Natural killer cell (primary cell): ENCODE data around the gene HIP1R. TPM values are rescaled to one million over a fixed set of nuclear protein-coding genes. Genes with fewer than 3 reads are reported as not detected.
A peak's percentile ranks its signal among the peaks of the same experiment; 100 is the strongest.

Source experiments
- ATAC-seq, 3 donors: fragments of 150-1000 bp in 2 of 3; fragments of 200-7000 bp in 1 of 3; cut with Tn5 transposase; 1 replicate in 1 of 3; 2 replicates in 2 of 3; pipeline ENCODE4 v1.10.0; 2021; ENCODE audit warnings: mild to moderate bottlenecking in 2 of 3, moderate library complexity in 2 of 3
- DNase-seq, 2 donors: peaks; one replicate each; pipeline versions ENCODE4 v3.0.0 to v3.0.0-alpha.2; 2013 to 2021; ENCODE audit warnings: mixed read lengths in 1 of 2
- H3K27ac ChIP-seq: one replicate; pipeline ENCODE4 v1.5.1; 2013; ENCODE audit warnings: mild to moderate bottlenecking, low read length
- H3K27me3 ChIP-seq: one replicate; pipeline ENCODE4 v1.6.1; 2013; ENCODE audit warnings: low read length; ENCODE audit not compliant: control insufficient read depth, insufficient read depth
- H3K36me3 ChIP-seq: one replicate; pipeline ENCODE4 v1.6.1; 2013; ENCODE audit warnings: low read length; ENCODE audit not compliant: control insufficient read depth, insufficient read depth
- H3K4me1 ChIP-seq: one replicate; pipeline ENCODE4 v1.6.1; 2013; ENCODE audit warnings: low read length; ENCODE audit not compliant: control insufficient read depth, insufficient read depth
- H3K4me3 ChIP-seq: one replicate; pipeline ENCODE4 v1.5.1; 2013; ENCODE audit warnings: low read length
- H3K9me3 ChIP-seq: one replicate; pipeline ENCODE4 v1.6.1; 2013; ENCODE audit warnings: low read length; ENCODE audit not compliant: control insufficient read depth, insufficient read depth
- H3K27ac Mint-ChIP-seq, 2 donors: one replicate each; pipeline ENCODE4 v1.8.0; 2022; ENCODE audit warnings: mild to moderate bottlenecking in 2 of 2, mixed read lengths in 2 of 2, moderate library complexity in 1 of 2
- H3K27me3 Mint-ChIP-seq, 2 donors: one replicate each; pipeline ENCODE4 v1.8.0; 2022; ENCODE audit warnings: low read depth in 2 of 2, mixed read lengths in 2 of 2
- H3K36me3 Mint-ChIP-seq: one replicate; pipeline ENCODE4 v1.8.0; 2022; ENCODE audit warnings: mixed read lengths
- H3K4me1 Mint-ChIP-seq, 2 donors: one replicate each; pipeline ENCODE4 v1.8.0; 2022; ENCODE audit warnings: mixed read lengths in 2 of 2
- H3K4me3 Mint-ChIP-seq: one replicate; pipeline ENCODE4 v1.8.0; 2022; ENCODE audit warnings: mild to moderate bottlenecking, moderate library complexity, mixed read lengths
- H3K9me3 Mint-ChIP-seq, 2 donors: one replicate each; pipeline ENCODE4 v1.8.0; 2022; ENCODE audit warnings: mixed read lengths in 2 of 2
- CTCF ChIP-seq: fragments of 200-600 bp; IDR thresholded peaks from one replicate; pipeline ENCODE4 v1.8.0; 2022; ENCODE audit warnings: antibody characterized with exemption
- WGBS: methylation state at CpG from one replicate; pipeline ENCODE4 v1.1.7; 2013; ENCODE audit warnings: missing lambda C conversion rate; ENCODE audit not compliant: insufficient coverage; 5-methylcytosine and 5-hydroxymethylcytosine counted together
- intact Hi-C: fragments of 100-400 bp; cut with micrococcal nuclease; formaldehyde crosslinking; loops from one replicate; pipeline ENCODE4 v1.14.2; 2022
- total RNA-seq, 4 donors: library from RNA; stranded (reverse); fragments of 120-200 nt in 1 of 4; gene quantifications; one replicate each; pipeline versions ENCODE4 v1.2.3 to v1.2.4, GENCODE V29; 2013 to 2022

HIP1R gene
- total RNA-seq, 3 donors from 2014 or later (not counting 1 experiment from before 2014, with no cell fraction given) = 78.6 to 93.1 (median 85.5) TPM

DNA sequence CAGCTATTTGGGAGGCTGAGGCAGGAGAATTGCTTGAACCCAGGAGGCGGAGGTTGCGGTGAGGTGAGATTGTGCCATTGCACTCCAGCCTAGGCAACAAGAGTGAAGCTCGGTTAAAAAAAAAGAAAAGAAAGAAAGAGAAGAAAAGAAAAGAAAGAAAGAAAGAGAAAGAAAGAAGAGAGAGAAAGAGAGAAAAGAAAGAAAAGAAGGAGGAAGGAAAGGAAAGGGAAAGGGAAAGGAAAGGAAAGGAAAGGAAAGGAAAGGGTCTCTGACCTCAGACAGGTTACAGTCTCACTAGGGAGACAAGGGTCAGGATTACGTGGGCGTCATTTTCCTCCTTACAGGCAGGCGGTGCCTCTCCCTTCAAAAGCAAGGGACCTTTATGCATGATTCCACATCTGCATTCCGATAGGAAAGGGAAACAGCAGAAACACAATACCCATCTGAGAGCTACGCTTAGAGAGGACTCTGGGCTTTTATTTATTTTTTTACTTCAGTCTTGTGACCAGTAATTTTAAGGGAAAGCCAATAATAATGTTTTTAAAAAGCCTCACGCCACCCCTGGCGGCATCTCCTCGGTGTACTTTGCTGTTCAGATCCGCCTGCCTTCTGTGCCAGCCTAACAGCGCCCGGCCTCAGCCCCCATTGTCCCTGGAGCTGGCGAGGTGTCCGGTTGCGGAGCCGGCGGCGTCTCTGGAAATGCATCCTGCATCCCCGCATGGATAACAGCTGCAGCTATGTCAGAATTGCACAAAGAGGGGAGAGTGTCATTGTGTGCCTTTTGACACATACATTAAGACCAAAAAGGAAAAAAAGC lies 945 bp upstream of the HIP1R start:
- H3K9me3 ChIP-seq = no peaks in the 10 kb centered on the region
- H3K27me3 Mint-ChIP-seq = no peaks in the 10 kb centered on the region
- peak in 1 of 2 donors; percentile 56 for DNase-seq
- WGBS = 20% methylated on average over 20 of the region's 21 CpGs
- H3K36me3 ChIP-seq = no peaks in the 10 kb centered on the region
- peaks cover 45 to 46% of the 10 kb centered on the region in 2 donors for H3K4me1 Mint-ChIP-seq
- H3K4me3 ChIP-seq = peak overlapping the region; percentile 21
- no peaks in the 10 kb centered on the region for H3K36me3 Mint-ChIP-seq
- intact Hi-C loops = no loop called here
- H3K27ac Mint-ChIP-seq = peak overlapping the region; percentile 84 to 89
- ATAC-seq = peak in 2 of 3 donors; percentile 3 to 21
- TF ChIP-seq CTCF = no peak
- H3K27ac ChIP-seq = no peak overlapping the region
- H3K4me1 ChIP-seq = peaks cover 19% of the 10 kb centered on the region
- peak overlapping the region; percentile 96 for H3K4me3 Mint-ChIP-seq
- H3K27me3 ChIP-seq = no peaks in the 10 kb centered on the region
- H3K9me3 Mint-ChIP-seq = no peaks in the 10 kb centered on the region

GRCh38 chr12:122835750-122836026 lies 431 bp downstream of the HIP1R start:
- Histone ChIP-seq H3K36me3 (no peaks in the 10 kb centered on the region), H3K27ac (no peak overlapping the region), H3K4me1 (peaks cover 19% of the 10 kb centered on the region), H3K27me3 (no peaks in the 10 kb centered on the region), H3K9me3 (no peaks in the 10 kb centered on the region), H3K4me3 (peak overlapping the region; percentile 71)
- Mint-ChIP-seq H3K9me3 (no peaks in the 10 kb centered on the region), H3K36me3 (no peaks in the 10 kb centered on the region), H3K27me3 (no peaks in the 10 kb centered on the region), H3K27ac (peak overlapping the region in 1 of 2 donors; percentile 93), H3K4me3 (peak overlapping the region; percentile 97), H3K4me1 (peaks cover 50 to 52% of the 10 kb centered on the region in 2 donors)
- intact Hi-C loops = loop anchor here (5.0 kb wide), 1 partner anchor 43 kb away; no protein-coding TSS in a partner anchor
- TF ChIP-seq CTCF = no peak
- peak; percentile 26 to 45 (median 28) for ATAC-seq
- DNase-seq = peak in 1 of 2 donors; percentile 54
- WGBS = 0% methylated on average over 43 of the region's 43 CpGs

DNA sequence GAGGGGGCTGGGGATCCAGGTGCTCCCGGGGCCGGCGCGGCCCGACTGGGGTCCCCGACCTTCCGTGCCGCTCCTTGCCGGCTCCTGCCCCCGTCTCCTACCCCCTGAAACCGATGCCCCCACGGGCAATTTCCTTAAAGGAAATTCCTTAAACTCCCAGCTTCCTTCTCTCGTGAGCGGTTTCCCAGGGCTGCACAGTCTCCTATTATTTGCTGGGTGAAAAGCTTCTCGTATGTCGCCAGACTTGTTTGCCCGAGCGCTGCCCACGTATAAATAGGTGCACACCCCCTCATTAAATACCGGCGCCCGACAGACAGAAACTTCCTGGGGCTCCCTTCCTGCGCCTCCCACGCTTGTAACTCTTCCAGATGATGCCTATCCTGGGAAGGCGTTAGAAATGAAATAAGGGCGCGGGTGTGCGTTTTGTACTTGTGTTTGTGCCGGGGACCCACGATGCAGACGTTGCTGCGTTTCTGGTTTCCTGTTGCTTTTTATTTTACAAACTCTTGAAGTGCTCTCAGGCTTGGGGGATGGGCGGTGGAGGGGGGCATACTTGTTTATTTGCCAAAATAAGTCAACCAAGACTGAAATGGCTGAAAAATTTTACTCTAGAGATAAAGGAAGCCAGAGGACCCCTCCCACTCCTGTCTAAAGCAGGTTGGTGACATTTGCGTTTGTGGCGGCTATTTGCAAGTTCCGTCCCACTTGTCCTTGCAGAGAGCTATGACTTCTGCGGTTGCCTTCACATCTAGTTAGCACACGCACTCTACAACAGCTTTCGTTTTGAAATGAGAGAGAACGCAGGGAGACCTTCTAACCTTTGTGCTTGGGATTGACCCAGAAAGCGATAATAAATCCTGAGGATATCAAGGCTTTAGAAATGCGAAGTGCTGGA lies 1.0 kb downstream of the HIP1R start:
- TF ChIP-seq CTCF = no peak
- intact Hi-C loops = loop anchor here (5.0 kb wide), 1 partner anchor 44 kb away; no protein-coding TSS in a partner anchor
- ATAC-seq (peak; percentile 70 to 80 (median 73)), DNase-seq (peak; percentile 32 to 76)
- H3K4me3 Mint-ChIP-seq = peak overlapping the region; percentile 97
- Histone ChIP-seq H3K27ac (peak overlapping the region; percentile 53), H3K9me3 (no peaks in the 10 kb centered on the region), H3K36me3 (no peaks in the 10 kb centered on the region), H3K4me1 (peaks cover 19% of the 10 kb centered on the region), H3K4me3 (peak overlapping the region; percentile 71), H3K27me3 (no peaks in the 10 kb centered on the region)
- H3K9me3 Mint-ChIP-seq = no peaks in the 10 kb centered on the region
- WGBS = 0% methylated on average over 42 of the region's 42 CpGs
- peak overlapping the region; percentile 89 to 93 for H3K27ac Mint-ChIP-seq
- H3K27me3 Mint-ChIP-seq = no peaks in the 10 kb centered on the region
- H3K4me1 Mint-ChIP-seq = peaks cover 52 to 56% of the 10 kb centered on the region in 2 donors
- H3K36me3 Mint-ChIP-seq = no peaks in the 10 kb centered on the region
